K562 (cell line): Measurements from ENCODE around the gene VRK3. TPM values are rescaled to one million over a fixed set of nuclear protein-coding genes. Genes with fewer than 3 reads are reported as not detected.

ENCODE experiments used
- BRF1 ChIP-seq: IDR thresholded peaks from 3 replicates; pipeline ENCODE4 v1.6.1; 2011; ENCODE audit warnings: borderline replicate concordance, mild to moderate bottlenecking; ENCODE audit not compliant: insufficient read length; ENCODE audit errors: extremely low read depth
- CEBPG ChIP-seq, 3 experiments: fragments of 200-800 bp in 1 of 3; sonication (Bioruptor generic) in 1 of 3; sonication (generic) in 1 of 3; formaldehyde crosslinking in 1 of 3; IDR thresholded peaks in 2 of 3; conservative IDR thresholded peaks in 1 of 3; 2 replicates each; pipeline versions ENCODE4 v1.6.1 to v1.8.0; 2016 to 2022; ENCODE audit warnings: missing compliant biosample characterization in 2 of 3, missing genetic modification characterization in 2 of 3, mild to moderate bottlenecking in 1 of 3, missing genetic modification reagents in 1 of 3
- CHCHD3 ChIP-seq: fragments of 250-450 bp; sonication (Bioruptor Pico); IDR thresholded peaks from 2 replicates; pipeline ENCODE4 v2.1.2; 2022; ENCODE audit warnings: mild to moderate bottlenecking
- DDX20 ChIP-seq: fragments of 450-650 bp; IDR thresholded peaks from 2 replicates; pipeline ENCODE4 v1.6.1; 2016; ENCODE audit warnings: missing genetic modification characterization, low read depth, mild to moderate bottlenecking, missing compliant biosample characterization, moderate library complexity
- HIVEP1 ChIP-seq: fragments of 250-450 bp; sonication (Bioruptor Pico); IDR thresholded peaks from 2 replicates; pipeline ENCODE4 v1.4.0; 2020; ENCODE audit warnings: mild to moderate bottlenecking
- KLF16 ChIP-seq: IDR thresholded peaks from 2 replicates; pipeline ENCODE4 v1.6.1; 2016; ENCODE audit warnings: antibody characterized with exemption
- LARP7 ChIP-seq: fragments of 450-650 bp; IDR thresholded peaks from 2 replicates; pipeline ENCODE4 v1.6.1; 2016
- RAD21 ChIP-seq, 2 experiments: fragments of 250-450 bp in 1 of 2; fragments of 450-650 bp in 1 of 2; sonication (Bioruptor Pico) in 1 of 2; formaldehyde crosslinking in 1 of 2; IDR thresholded peaks in 1 of 2; conservative IDR thresholded peaks in 1 of 2; 2 replicates each; pipeline versions ENCODE4 v1.4.0 to v1.8.0; 2020 to 2022; ENCODE audit warnings: mild to moderate bottlenecking in 2 of 2, moderate library complexity in 1 of 2
- SLC30A9 ChIP-seq: fragments of 250-450 bp; sonication (Bioruptor Pico); IDR thresholded peaks from 2 replicates; pipeline ENCODE4 v1.8.0; 2022; ENCODE audit warnings: mild to moderate bottlenecking, moderate library complexity
- SREBF2 ChIP-seq: sonication (generic); formaldehyde crosslinking; IDR thresholded peaks from 2 replicates; pipeline ENCODE4 v1.4.0; 2020; ENCODE audit warnings: mild to moderate bottlenecking, missing genetic modification reagents
- TBL1XR1 ChIP-seq, 2 experiments: IDR thresholded peaks; 2 replicates each; pipeline ENCODE4 v1.6.1; 2012; ENCODE audit warnings: improper control_type of control experiment in 2 of 2, low read length in 2 of 2, mild to moderate bottlenecking in 1 of 2
- TFAM ChIP-seq: fragments of 250-450 bp; sonication (Bioruptor Pico); conservative IDR thresholded peaks from 2 replicates; pipeline ENCODE4 v1.5.0; 2021; ENCODE audit warnings: mild to moderate bottlenecking, moderate library complexity
- THRAP3 ChIP-seq: fragments of 450-650 bp; IDR thresholded peaks from 2 replicates; pipeline ENCODE4 v1.6.1; 2016; ENCODE audit warnings: mild to moderate bottlenecking, inconsistent platforms, borderline replicate concordance
- ZNF764 ChIP-seq: fragments of 250-450 bp; sonication (Bioruptor Pico); IDR thresholded peaks from 2 replicates; pipeline ENCODE4 v1.4.0; 2020; ENCODE audit warnings: low read depth, mild to moderate bottlenecking, moderate library complexity
- ZNF785 ChIP-seq: fragments of 250-450 bp; sonication (Bioruptor Pico); IDR thresholded peaks from 2 replicates; pipeline ENCODE4 v1.4.0; 2020; ENCODE audit warnings: mild to moderate bottlenecking
- polyA plus RNA-seq, 8 experiments: library from polyadenylated mRNA; depleted of rRNA in 4 of 8; stranded (reverse) in 5 of 8; unstranded in 3 of 8; fragments of >200 nt; fragmentation: Nextera tagmentation in 2 of 8; fragmentation: Illumina TruSeq in 1 of 8; extraction: Ambion mirVana in 2 of 8; extraction: Trizol in 1 of 8; gene quantifications; 2 replicates each; pipeline versions ENCODE4 v1.2.1 to v1.2.3, GENCODE V29; 2011 to 2014; ENCODE audit warnings: inconsistent platforms in 1 of 8, missing spikeins in 1 of 8
- total RNA-seq, 7 experiments: library from RNA; depleted of rRNA in 6 of 7; stranded (reverse); fragments of >200 nt in 6 of 7; fragmentation: Illumina TruSeq in 2 of 7; extraction: Trizol in 2 of 7; gene quantifications; 2 replicates each; pipeline versions ENCODE4 v1.2.1 to v1.2.3, GENCODE V29; 2011 to 2021; ENCODE audit warnings: low replicate concordance in 1 of 7
- TF ChIP-seq, protein P1 (sequence below), 3 experiments: fragments of 200-800 bp in 1 of 3; sonication (Bioruptor generic) in 1 of 3; sonication (generic) in 1 of 3; formaldehyde crosslinking in 1 of 3; IDR thresholded peaks; 2 replicates each; pipeline versions ENCODE4 v1.6.1 to v1.8.0; 2016 to 2022; ENCODE audit warnings: mild to moderate bottlenecking in 2 of 3, missing compliant biosample characterization in 2 of 3, missing genetic modification characterization in 2 of 3, missing genetic modification reagents in 1 of 3
- TF ChIP-seq, protein P2 (sequence below): fragments of 250-450 bp; sonication (Bioruptor Pico); IDR thresholded peaks from 2 replicates; pipeline ENCODE4 v1.4.0; 2020
- TF ChIP-seq, protein P3 (sequence below): sonication (generic); formaldehyde crosslinking; IDR thresholded peaks from 2 replicates; pipeline ENCODE4 v1.5.0; 2020; ENCODE audit warnings: missing genetic modification reagents

Gene VRK3
- total and polyA plus RNA-seq, 9 of the 15 experiments (the other 6 are each of a cell fraction or from before 2014, with no cell fraction given): 25.6 to 94.3 (median 42.9) TPM

DNA sequence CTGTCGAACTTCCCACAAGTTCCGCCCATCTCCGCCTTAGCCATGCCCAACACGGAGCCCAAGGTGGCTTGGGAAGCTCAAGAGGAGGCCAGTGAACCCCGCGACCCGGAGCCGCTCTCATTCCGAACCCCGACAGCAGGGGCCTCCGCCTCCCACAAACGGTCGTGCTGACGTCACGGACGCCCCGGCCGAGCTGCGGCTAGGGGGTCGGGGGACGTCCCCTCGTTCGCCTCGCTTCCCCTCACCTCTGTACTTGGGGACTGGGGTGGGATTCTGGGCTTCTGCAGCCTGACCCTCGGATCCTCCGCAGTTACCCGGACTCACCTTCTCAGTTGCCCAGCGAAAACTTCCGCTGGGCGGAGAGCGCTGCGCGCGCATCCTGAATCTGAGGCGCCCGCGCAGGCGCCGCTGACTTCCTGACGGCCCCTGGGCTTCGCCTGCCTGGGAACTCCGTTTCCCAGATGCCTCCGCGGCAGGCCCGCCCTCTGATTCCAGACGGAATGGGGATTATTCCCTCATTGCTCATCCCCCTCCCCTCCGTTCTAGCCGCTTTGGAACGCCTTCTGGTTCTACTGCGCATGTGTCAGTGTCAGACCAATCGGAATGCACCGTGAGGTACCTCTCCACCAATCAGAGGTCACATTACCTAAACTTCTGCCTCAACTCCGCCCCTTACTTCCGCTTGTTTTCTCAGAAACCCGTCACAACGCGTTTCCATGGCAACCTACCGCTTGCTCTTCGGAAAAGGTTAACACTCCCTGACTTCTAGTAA lies at the start of gene VRK3 (continued):
- TF ChIP-seq, protein P1, sequence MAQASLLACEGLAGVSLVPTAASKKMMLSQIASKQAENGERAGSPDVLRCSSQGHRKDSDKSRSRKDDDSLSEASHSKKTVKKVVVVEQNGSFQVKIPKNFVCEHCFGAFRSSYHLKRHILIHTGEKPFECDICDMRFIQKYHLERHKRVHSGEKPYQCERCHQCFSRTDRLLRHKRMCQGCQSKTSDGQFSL (CRISPR knock-in tag; IDR thresholded peaks at IDR 0.05): no peak
- TF ChIP-seq, protein P1 (tag; IDR thresholded peaks at IDR 0.05): no peak
- TF ChIP-seq, protein P2, sequence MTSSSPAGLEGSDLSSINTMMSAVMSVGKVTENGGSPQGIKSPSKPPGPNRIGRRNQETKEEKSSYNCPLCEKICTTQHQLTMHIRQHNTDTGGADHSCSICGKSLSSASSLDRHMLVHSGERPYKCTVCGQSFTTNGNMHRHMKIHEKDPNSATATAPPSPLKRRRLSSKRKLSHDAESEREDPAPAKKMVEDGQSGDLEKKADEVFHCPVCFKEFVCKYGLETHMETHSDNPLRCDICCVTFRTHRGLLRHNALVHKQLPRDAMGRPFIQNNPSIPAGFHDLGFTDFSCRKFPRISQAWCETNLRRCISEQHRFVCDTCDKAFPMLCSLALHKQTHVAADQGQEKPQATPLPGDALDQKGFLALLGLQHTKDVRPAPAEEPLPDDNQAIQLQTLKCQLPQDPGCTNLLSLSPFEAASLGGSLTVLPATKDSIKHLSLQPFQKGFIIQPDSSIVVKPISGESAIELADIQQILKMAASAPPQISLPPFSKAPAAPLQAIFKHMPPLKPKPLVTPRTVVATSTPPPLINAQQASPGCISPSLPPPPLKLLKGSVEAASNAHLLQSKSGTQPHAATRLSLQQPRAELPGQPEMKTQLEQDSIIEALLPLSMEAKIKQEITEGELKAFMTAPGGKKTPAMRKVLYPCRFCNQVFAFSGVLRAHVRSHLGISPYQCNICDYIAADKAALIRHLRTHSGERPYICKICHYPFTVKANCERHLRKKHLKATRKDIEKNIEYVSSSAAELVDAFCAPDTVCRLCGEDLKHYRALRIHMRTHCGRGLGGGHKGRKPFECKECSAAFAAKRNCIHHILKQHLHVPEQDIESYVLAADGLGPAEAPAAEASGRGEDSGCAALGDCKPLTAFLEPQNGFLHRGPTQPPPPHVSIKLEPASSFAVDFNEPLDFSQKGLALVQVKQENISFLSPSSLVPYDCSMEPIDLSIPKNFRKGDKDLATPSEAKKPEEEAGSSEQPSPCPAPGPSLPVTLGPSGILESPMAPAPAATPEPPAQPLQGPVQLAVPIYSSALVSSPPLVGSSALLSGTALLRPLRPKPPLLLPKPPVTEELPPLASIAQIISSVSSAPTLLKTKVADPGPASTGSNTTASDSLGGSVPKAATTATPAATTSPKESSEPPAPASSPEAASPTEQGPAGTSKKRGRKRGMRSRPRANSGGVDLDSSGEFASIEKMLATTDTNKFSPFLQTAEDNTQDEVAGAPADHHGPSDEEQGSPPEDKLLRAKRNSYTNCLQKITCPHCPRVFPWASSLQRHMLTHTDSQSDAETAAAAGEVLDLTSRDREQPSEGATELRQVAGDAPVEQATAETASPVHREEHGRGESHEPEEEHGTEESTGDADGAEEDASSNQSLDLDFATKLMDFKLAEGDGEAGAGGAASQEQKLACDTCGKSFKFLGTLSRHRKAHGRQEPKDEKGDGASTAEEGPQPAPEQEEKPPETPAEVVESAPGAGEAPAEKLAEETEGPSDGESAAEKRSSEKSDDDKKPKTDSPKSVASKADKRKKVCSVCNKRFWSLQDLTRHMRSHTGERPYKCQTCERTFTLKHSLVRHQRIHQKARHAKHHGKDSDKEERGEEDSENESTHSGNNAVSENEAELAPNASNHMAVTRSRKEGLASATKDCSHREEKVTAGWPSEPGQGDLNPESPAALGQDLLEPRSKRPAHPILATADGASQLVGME (CRISPR knock-in tag): no peak
- TF ChIP-seq SLC30A9 (CRISPR knock-in tag): no peak
- TF ChIP-seq CEBPG (CRISPR knock-in tag; IDR thresholded peaks at IDR 0.05): no peak
- TF ChIP-seq CEBPG (tag; conservative IDR thresholded peaks at IDR 0.05 in 1 of 2, IDR thresholded peaks at IDR 0.05 in 1 of 2): no peak
- TF ChIP-seq RAD21 (CRISPR knock-in tag; conservative IDR thresholded peaks at IDR 0.05 in 1 of 2, IDR thresholded peaks at IDR 0.05 in 1 of 2): 0 out of 4 replicates have a peak, but pooled peaks of 1 of the 2 experiments have one; percentile 15
- no peak for TF ChIP-seq BRF1
- TF ChIP-seq LARP7: no peak
- no peak for TF ChIP-seq THRAP3
- no peak for TF ChIP-seq ZNF764 (CRISPR knock-in tag)
- no peak for TF ChIP-seq SREBF2 (CRISPR knock-in tag)
- no peak for TF ChIP-seq TFAM
- no peak for TF ChIP-seq KLF16
- TF ChIP-seq, protein P3, sequence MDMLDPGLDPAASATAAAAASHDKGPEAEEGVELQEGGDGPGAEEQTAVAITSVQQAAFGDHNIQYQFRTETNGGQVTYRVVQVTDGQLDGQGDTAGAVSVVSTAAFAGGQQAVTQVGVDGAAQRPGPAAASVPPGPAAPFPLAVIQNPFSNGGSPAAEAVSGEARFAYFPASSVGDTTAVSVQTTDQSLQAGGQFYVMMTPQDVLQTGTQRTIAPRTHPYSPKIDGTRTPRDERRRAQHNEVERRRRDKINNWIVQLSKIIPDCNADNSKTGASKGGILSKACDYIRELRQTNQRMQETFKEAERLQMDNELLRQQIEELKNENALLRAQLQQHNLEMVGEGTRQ (CRISPR knock-in tag): no peak
- no peak for TF ChIP-seq ZNF785 (CRISPR knock-in tag)
- TF ChIP-seq HIVEP1 (CRISPR knock-in tag): no peak
- TF ChIP-seq DDX20 (tag): no peak
- no peak; a peak in 1 of 4 replicates for TF ChIP-seq TBL1XR1 (IDR thresholded peaks at IDR 0.05; ENCODE audit: low read length in 2 of 2)
- TF ChIP-seq CHCHD3 (CRISPR knock-in tag): no peak
